ENCODE measurements around the gene DNAJC16.
"Not testable (repeated sequence)": the region's sequence is repeated elsewhere in the genome, so short reads cannot be mapped to it uniquely, and the experiment has no call there.

The DNAJC16 gene

DNA sequence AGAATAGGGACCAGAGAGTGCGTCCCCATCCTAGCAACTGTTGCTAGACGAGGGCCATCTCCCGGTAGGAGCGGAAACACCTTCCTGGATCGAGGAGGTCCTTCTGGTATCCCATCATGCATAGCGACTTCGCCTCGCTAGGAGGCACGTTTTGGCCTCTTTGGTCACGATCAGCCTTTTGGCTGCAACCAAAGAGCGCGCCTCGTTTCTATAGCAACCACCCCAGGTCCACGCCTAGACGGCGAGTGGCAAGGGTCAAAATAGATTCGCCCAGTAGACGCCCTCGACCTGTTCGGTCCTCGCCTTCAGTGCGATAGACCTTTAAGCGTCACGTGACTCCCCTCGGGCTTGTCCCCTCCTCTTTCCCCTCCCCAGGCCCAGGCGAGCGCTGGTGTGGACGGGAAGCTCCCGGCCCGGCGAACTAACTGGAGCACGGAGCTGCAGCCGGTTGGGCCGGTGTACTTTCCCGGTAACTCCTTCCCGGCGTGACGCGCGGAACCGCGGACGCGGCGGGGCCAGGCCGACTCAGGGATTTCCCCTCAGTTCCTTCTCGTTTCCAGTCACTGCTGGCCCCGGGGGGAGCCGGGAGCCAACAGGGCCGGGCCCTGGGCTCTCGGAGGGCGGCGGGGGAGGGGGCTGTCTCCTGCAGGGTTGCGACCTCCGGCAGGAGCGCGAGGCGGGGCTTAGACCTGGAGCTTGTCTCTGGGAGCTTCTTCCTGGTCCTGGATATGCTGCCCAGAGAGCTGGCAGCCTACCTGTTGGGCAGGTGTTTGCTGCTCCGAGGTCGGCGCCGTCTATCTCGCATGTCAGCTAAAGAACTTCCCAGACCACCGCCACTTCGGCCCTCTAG is at the start of gene DNAJC16:
DNAJC16 (plus strand) TSS at position 359 of the 850 bp plus-strand sequence. CDS start 2,258 bp downstream, outside the sequence.
- peak; percentile 100 for DNase-seq

DNA sequence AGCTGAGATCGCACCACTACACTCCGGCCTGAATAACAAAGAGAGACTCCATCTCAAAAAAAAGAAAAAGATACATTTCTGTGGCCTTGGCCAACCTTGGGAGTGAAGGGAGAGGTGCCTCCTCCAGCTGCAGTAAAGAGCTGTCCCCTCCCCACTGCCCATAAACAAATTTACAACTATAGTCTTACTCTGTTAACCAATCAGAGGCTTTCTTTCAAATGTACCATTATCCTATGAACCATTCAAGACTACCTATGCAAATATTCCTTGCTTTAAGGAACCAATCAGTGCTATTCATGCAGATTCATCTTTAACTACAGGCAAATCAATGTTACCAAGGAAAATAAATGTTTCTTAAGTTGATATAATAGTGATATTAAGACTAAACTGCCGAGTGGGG is 49.7 kb upstream of the DNAJC16 start:
- peak; percentile 11 for DNase-seq

DNA sequence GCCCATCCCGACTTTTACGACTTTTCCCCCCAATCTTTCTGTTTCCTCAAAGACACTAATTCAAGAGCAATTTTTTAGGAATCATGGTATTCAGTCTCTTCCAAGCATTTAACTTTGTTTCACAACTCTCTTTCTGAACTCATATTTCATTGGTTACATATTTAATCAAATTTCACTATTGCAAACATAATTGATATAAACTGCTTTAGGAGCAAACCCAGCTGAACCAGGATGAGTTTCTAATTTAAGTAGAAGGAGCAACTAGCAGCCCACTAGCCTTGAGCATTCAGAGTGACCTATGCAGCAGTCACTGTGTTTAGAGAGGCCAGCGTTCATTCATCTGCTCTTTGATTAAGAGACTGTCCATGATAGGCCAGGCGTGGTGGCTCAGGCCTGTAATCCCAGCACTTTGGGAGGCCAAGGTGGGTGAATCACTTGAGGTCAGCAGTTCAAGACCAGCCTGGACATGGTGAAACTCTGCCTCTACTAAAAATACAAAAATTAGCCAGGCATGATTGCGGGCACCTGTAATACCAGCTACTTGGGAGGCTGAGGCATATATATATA is 48.9 kb upstream of the DNAJC16 start:
- DNase-seq = no peak

DNA sequence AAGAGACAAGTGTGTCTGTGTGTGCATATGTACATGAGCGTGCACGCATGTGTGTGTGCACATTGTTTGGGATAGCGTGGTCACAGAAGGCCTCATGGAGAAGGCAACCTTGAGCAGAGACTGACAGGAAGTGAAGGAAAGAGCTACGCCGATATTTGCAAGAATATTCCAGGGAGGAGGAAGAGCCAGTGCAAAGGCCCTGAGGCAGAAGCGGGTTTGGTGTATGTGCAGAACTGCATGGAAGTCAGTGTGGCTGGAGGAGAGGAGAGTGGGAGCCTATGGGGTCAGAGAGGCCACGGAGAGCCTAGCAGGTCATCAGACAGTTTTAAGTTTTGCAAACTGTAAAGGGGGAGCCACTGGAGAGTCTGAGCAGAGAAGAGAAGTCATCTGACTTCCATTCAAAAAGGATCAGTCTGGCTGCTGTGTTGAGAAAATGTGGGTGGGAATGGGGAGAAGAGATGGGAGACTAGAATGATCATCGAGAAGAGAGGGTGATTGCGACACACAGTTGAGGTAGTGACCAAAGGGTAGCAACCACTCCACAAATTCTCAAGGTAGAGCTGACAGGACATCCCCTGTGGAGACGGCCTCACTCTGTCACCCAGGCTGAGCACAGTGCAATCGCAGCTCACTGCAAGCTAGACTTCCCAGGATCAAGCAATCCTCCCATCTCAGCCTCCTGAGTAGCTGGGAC is 46.8 kb upstream of the DNAJC16 start:
- DNase-seq = no peak

DNA sequence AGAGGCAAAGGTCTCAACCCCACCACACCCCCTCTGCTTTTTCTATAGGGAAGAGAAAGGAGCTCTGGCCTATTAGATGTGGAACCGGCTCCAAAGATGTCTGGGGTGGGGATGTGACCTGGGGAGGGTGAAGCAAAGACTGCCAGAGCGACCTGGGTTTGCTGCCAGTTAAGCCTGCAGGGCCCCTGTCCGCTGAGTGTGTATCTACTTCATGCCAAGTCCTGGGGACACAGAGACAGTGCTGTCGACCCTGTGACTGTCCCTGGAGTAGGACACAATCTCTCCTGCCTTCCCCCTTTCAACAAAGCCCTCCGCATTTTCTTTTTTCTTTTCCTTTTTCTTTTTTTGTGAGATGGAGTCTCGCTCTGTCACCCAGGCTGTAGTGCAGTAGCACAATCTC is 44.2 kb upstream of the DNAJC16 start:
- DNase-seq = not testable (repeated sequence)

DNA sequence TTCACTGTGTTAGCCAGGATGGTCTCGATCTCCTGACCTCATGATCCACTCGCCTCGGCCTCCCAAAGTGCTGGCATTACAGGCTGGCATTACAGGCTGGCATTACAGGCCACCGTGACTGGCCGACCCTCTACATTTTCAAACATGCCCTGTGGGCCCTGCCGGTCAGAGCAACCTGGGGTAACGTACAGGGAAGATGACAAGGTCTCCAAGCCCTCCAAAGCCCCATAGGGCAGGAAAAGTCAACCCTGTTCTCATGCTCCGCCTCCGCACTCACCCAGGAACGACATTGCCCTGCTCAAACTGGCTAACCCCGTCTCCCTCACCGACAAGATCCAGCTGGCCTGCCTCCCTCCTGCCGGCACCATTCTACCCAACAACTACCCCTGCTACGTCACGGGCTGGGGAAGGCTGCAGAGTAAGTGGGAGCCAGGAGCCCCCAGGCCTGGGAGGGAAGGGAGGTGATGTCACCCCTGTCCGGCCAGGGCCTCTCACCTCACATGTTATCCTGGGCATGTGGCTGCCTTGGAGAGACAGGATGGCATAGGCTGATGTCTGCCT is 43.6 kb upstream of the DNAJC16 start:
- DNase-seq = not testable (repeated sequence)

DNA sequence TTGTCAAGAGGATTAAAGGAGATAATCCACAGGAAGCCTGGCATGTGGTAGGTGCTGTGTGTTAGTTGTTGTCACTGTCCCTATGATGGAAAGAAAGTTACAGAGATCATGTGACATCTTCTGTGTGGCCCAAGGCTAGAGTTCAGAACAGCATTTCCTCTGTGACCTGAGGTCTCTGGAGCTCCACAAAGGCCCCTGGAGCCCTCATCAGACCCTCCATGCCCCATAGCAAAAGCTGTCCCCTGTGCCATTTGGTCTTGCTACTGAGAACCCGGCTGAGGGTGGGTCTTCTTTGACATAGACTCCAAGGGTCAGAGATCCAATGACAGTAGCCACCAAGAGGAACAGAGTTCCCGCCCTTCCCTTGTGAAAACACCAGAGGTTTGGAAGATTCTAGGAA is 42.7 kb upstream of the DNAJC16 start:
- no peak for DNase-seq

DNA sequence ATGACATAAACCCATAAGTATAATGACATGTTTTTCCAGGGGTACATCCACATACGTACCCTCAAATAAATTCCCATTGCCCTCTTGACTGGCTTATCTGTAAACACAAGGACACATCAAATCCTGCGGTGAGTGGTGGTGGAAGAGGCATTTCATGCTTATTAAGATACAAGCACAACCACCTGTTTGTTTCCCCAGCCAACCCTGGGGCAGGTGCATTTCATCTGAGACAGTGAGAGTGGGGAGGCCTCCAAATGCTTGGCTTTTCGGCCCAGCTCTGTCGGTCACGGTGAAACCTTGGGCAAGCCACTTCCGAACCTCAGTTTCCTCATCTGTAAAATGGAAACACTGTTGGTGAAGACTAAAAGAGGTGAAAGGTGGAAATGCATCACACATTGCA is 42.2 kb upstream of the DNAJC16 start:
- not testable (repeated sequence) for DNase-seq

DNA sequence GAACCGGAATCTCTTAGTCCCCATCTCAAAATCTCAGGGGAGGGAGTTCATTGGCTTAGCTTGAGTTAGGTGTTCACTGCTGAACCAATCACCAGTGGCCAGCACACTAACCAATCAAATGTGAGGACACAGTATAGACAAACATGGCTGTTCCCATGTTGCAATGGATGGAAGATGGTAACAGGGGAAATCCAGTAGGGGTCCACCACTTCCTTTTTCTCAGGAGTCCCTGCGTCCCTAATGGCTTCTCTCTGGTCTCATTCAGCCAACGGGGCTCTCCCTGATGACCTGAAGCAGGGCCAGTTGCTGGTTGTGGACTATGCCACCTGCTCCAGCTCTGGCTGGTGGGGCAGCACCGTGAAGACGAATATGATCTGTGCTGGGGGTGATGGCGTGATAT is 41.0 kb upstream of the DNAJC16 start:
- no peak for DNase-seq

DNA sequence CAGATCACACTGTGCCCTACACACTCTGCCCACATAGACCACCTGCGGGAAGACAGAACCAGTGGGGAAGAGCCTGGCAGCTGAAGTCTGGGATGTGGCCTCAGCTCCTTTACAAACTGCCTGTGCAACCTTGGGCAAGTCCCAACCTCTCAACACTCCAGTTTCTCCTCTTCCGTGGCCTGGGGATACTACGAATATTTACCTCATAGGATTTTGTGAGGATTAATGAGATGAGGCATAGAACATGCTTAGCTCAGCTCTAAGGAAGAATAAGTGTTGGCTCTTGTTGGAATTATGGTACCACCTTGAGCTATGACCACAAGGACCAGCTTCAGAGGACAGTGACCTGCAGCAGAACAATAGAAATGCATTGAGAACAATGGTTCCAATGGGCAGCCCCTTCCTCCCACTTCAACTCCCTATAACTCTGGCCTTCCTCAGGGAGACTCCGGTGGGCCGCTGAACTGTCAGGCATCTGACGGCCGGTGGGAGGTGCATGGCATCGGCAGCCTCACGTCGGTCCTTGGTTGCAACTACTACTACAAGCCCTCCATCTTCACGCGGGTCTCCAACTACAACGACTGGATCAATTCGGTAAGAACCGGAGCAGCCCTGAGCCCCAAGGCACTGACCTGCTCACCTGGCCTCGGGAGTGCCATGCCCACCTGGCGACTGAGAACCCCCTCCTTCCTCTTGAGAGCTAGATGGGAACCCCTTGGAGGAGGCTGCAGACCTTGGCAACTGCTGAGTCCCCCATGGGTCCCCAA is 39.6 kb upstream of the DNAJC16 start:
- DNase-seq = not testable (repeated sequence)

DNA sequence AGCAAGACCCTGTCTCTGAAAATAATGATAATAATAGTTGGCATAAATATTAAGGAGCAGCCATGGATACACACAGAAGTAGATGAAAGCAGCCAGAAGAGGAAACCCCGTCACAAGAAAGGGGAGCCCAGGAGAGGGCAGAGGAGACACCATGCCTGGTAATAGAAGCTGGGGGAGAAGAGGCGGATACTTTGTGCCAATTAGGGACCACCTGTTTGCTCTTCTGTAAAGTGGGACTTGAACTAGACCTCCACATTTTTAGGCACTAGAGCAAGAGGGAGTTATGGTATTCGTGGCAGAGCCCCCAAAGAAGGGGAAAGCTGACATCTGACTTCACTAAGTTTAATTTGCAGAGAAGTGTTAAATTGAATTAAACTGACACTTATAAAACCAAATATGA is 38.3 kb upstream of the DNAJC16 start:
- DNase-seq = no peak

DNA sequence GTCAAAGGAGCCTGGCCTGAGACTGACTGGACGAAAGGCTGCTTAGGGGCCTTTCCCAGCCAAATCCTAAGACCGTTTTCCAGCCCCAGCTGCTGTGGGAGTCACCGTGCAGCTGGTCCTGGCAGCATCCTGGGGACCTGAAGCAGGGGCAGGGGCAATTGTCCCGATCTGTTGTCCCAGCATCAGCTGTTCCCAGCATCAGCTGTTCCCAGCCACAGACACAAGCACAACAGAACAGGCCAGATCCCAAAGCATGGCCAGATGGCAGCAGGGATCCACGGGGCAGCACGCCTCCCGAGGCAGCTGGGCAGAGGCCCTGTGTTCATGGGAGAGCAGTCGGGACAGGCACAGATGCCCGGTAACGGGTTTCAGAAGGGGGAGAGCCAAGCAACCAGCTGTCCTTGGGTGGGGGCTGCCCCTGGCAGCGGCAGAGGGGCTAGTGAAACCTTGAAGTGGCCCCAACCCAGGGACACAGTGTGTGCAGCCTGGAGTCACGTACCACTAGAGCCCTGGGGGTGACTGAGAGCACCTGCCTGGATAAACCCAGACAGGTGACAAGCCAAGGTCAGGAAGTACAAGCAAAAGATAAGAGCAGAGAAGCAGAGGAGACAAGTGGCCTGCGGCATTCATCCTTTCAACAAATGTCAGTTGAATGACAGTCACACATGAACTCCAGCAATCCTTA is 37.5 kb upstream of the DNAJC16 start:
- DNase-seq = no peak

DNA sequence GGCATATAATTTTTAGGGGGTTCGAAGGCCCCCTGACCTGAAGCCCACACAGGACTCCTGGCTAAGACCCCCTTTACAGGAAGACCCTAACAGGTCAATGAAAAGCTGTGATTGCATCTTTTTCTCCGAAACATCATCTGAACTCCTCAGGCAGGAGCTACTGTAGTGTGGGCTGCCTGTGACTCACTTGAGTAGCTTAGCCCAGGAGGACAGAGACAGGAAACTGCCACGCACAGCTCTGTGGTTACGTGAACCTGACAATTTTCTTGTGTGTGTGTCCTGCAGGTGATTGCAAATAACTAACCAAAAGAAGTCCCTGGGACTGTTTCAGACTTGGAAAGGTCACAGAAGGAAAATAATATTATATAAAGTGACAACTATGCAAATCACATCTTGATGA is 35.6 kb upstream of the DNAJC16 start:
- not testable (repeated sequence) for DNase-seq

DNA sequence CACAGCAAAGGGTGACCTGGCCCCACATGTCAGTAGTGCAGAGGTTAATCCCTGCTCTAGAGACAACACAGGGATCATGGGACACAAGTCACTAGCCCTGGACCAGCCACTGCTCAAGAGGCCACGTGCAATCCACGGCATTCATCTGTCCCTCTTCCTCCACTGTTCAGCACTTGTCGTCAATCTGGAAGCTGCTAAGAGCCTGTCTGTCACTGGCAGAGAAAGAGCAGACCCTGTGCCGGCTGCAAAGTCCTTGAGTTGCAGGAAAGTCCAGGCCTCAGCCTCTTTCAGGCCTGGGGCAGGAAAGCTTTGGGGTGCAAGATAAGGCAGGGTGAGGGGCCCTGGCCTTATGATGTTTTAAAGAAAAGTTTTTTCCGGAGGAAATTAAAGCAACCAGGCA is 34.1 kb upstream of the DNAJC16 start:
- no peak for DNase-seq

DNA sequence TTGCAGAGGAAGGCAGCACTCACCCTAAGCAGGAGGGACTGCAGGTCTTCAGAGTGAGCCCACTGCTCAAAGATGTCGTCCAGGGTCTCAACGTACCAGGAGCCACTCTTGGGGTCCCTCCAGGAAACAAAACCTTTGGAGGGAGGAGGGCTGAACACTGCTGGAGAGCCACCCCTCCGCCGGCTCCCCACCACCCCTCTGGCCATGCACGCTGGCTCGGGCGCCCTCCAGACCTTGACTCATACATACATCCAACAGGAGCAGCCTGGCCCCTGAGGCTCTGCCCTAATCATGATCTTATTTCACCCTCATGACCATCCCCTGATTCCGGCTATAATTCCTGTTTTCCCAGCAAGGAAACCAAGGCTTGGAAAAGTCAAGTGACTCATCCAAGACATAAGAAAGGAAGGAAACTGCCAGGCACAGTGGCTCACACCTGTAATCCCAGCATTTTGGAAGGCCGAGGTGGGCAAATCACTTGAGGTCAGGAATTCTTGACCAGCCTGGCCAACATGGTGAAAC is 32.7 kb upstream of the DNAJC16 start:
- DNase-seq = no peak

DNA sequence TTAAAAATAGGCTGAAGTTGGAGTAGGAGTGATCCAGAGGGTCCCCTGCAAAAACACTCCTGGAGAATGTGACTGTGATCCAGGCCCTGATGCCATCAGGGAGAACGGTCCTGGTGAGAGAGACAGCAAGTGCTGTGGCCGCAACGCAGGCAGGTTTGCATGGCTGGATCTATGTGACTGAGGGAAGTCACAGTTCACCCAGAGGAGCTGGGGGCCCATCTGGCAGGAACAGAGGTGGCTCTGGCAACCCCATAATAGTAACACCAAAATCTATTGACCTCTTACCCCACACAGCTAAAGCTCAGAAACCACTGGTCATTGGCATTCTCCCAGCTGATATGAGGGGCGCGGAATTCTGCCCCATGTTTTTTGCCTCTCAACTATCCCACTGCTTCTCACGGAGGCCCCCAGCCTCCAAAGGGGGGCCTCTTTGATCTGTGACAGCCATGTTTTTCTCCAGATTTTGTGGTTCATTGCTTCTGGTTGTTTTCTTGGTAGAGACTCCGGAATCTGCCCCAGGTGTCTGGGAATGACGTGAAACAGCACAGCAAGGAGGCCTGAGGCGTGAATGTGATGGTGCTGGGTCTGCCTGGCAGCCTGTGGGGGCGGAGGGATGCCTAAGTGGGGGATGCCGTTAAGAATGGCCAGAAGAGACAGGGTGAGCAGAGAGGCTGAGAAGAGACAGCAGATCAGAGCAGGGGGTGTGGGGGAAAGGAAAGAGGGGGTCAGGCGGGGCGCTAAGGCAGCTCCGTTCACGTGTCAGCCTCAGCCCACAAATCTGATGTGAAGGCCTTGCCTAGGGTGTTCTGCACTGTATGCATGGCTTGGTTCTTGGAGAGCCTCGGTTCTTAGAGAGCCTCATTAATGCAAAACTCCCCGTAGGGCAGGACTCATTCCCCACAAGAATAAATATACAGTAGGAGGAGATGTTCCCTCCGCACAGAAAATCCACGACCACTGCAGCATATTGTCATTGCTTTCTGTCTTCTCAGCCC is 26.2 kb upstream of the DNAJC16 start:
- no peak for DNase-seq

DNA sequence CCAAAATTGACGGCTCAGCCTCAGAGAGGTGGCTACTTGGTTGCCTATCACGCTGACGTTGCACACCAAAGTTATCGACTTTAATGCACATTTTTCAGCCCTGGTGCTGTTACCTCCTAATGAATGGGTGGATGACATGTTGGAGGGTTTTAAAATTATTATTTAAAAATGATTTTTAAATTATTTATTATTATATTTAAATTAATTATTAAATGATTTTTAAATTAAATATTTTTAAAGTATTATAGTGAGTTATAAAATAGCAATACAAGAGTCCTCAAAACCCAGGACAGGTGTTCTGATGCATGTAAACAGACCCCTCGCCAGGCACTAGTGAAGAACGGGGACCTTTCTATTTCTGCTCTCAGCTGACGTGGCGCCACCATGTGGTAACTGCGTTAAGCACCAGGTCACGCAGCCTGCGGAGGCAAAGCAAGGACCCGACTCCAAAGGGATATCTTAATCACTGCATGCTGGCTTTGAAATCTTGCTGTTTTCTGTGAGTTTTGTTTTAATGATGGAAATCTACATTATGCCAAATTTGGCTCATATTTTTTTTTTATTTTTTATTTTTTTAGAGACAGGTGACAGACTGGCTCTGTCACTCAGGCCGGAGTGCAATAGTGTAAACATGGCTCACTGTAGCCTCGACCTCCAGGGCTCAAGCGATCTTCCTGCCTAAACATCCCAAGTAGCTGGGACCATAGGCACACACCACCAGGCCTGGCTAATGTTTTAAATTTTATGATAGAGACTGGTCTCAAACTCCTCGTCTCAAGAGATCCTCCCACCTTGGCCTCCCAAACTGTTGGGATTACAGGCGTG is 25.2 kb upstream of the DNAJC16 start:
- DNase-seq = peak; percentile 83

DNA sequence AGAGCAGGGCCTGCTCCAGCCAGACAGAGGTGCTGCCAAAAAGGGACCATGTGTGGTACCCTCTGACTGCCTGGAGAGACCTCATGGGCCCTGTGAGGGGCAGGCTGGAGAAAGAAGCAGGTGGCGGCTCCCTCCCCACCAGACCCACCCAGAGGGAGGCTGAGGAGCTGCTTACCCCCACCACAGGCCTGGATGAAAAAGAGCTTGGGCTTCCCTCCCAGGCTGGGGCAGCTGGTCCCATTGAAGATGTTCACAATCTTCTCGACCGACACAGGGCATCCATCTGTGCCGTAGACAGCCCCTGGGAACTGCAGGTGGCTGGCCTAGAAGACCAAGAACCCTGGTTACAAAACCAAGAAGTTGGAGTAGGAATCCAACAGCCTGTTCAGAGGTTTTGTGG is 22.2 kb upstream of the DNAJC16 start:
- no peak for DNase-seq

DNA sequence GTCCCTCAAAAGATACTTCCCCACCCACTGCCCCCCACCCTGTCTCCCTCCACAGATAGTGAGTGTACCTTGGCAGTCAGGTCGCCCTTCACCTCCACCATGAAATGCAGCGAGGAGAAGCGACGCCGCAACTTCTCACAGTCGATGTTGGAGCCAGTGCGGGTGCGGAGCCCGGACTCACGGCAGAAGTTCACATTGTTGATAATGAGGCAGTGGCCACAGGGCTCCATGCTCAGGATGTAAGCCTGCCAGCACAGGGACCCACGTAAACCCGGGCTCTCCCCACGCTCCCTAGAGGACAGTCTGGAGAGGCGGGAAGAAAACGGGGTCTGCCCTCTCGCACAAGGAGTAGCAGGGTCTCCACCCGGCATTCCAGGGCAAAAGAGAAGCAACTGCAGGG is 19.8 kb upstream of the DNAJC16 start:
- DNase-seq = no peak

DNA sequence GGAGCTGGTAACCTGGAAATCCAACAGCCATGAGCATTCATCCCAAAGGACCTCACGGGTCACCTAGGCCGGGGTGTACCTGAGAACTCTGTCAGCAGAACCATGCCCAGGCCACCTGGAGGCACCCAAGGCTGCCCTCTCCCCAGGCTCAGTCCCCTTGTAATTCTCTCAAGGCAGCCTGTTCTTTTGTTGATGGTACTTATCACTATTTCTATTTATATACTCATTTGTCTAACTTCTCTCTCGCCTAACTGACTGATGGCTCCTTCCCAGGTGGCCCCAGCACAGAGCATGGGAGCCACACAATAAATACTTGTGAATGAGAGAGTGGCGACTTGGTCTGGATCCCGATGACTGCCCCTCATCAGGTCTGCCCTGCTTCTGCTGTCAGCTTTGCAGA is 19.4 kb upstream of the DNAJC16 start:
- DNase-seq = no peak

Measured in hematopoietic multipotent progenitor cell treated with erythropoietin and hydrocortisone succinate and interleukin-3 and kit ligand, for 6 days (in vitro differentiated cells).